ENCODE data around the gene LRP2.
"Not testable (repeated sequence)": the region's sequence is repeated elsewhere in the genome, so short reads cannot be mapped to it uniquely, and the experiment has no call there.

The LRP2 gene

DNA sequence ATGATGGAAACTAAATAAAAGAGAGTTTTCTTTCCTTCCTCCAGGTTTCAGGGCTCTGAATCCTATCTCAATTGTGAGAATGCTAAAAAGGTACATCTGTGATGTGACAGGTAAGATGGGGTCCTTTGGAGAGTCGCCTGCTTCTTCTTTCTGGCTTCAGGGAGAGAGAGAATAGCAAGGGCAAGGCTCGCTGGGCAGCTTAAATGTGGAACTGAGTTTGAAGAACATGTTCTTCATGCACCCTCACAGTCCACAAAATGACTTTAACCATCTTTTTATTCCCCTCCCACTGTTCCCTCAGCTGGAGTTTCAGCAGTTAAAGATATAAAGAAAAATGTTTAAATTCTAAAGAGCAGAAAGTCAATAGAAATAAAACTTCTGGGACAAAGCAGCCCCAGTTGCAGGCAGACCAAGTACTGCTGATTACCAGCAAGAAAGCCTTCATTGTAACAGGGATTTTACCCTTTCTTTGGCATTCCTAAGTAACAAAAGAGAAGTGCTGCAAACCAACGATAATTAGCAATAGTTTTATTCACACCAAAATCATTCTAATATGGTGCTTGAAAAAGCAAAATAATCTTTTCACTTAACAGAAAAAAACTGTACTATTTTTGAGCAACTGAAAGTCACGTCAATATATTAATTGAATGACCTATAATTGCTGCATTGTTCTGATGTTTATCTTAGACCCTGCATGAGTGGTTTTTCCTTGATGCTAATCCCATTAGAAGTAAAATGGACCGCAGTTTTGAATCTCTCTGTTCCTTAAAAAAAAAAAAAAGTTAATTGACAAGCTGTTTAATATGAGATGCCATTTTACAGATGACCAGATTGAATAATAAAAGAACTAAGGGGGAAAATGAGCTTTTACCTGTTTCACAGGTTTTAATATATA is 61.5 kb downstream of the LRP2 start:
- FAIRE-seq, result no peak

DNA sequence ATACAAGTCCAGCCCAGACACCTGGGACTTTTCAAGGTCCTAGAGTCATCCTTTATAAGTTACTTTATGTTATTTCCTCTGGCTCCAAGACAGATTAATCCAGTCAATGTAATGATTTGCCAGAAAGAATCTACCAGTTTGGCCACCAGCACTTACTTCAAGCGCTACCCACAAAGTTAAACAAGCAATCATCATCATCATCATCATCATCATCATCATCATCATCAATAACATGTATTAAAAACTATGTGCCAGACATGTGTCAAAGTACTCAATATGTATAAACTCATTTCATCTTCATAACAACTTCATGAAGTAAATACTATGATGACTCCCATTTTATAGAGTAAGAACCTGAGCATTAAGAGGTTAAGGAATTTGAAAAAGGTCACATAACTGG is 64.3 kb downstream of the LRP2 start:
- FAIRE-seq, result no peak

DNA sequence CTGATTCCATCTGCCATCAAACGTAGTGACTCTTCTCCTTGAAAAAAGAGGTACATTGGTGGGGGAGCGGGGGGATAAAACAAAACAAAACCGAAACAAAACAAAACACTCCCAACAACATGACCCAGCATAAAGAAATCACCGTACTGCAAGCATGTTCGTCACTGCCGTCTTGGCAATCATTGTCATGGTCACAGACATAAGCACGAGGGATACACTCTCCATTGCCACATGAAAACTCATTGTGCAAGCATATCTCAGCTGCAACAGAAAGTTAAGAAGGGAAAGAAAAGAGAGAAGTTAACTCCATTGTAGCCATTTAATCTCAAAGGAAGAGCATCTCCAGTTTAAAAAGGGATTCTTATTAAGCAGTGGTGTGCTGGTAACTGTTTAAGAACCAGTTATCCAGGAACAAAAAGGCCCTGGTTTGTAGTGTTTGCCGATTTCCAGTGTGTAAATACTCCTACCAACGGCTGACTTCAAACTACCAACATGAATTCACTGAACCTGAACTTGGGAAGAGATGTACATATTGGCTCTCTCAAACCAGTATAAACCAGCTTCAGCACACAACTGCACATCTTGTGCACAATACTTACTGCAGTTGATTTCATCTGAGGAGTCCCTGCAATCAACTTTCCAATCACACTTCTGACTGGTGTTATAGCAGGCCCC is 68.2 kb downstream of the LRP2 start:
- FAIRE-seq, result no peak

DNA sequence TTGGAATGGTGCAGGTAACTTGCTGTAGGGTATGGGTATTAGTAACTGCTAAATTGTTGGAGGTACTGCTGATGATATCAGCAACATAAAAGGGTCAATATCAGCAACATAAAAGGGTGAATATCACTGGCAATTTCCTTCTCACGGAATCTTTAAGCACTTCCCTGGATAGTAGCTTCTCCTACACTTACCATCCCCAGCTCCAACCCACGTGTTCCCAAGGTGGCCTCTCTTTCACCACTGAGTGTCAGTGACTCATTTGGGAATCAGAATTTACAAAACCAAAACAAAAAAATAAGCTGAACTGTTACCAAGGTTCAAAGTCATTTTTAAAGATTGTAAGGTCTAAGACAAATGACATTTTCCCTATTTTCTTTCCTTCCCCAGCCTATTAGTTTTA is 70.8 kb downstream of the LRP2 start:
- no peak for FAIRE-seq

DNA sequence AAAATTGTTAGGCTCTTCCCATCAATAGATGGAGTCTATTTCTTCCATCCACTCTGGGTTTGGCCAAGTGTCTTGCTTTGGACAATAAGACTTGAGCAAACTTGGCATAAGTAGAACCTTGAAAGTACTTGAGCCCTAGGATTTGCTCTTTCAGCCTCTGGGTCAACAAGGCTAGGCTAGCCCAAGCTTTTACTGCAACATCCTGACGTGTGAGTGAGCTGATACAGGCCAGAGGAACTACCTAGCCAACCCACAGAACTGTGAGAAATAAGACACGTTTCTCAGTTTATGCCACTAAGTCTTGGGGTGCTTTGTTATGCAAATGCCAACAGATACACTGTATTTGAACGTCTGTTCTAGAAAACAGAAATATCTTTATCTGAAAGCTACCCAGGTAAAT is 71.9 kb downstream of the LRP2 start:
- FAIRE-seq, result no peak

DNA sequence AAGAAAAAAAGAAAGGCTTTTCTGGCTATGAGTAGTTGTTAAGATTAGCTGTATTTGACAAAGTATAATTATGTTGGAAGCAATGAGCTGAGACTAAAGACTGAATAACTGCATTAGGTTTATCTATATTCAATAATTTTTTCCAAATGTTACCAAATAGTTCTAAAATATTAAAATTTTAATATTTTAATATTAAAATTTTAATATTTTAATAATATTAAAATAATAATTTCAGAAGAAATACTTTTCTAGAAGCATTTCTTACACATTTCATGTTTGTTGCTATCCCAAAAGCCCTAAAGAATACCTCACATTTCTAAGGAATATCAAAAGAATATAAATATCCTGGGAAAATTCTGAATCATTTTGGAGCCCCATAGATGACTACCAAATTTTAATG is 74.7 kb downstream of the LRP2 start:
- FAIRE-seq, result peak; percentile 35

DNA sequence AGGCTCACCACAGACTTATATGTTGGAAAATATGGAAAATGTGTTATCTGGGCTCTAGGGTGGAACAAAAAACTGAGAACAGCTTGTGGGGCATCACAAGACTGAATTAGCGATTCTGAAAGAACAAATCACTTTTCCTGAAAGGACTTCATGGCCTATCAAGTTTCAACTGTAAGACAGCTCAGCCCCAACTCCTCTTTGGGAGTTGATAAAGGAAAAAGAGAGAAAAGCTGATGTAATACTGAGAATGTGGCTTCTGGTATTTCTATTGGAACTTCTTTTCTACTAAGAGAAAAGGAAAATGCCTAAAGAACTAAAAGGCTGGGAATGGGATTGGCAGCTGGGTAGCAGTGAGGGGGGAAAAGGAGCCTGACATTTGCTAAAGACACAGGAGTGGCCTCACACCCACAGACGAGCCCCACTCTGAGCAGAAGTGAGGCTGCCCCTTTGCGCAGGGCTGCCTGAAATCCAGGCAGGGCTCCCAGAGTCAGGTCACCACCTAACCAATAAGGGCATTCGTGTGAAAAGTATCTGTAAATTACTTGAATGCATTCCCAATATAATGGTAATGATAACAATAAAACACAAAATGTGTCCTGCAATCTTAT is 75.6 kb downstream of the LRP2 start:
- FAIRE-seq, result no peak

DNA sequence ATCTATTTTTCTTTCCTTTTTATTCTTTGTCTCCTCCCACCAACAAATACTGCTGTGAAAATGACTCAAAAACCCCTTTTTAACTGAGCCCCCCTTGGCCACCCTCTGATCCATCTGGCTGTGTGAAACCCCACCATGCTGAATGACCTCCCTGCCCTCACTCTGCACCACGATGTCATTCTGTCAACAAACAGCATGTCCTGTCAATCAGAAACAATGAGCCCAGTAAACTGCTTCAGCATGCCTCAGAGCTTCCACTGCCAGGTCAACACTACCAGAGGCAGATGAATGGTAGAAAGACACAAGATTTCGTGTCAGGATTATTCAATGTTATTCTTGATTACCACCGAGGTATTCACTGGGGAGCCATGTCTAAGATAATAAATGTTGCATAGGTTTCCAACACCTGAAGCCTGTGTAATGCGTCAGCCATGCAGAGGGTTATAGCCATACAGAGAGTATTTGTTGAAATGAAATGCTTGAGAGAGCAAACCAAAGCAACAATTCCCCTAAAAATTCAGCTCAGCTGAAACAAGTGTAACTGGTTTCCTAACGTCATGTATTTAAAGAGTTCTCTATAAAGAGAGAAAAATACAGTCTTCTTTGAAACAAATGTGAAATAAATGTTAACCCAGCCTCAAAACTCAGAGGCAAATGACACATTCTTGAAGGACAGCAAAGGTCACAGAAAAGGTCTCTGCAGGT is 76.7 kb downstream of the LRP2 start:
- FAIRE-seq, result no peak

DNA sequence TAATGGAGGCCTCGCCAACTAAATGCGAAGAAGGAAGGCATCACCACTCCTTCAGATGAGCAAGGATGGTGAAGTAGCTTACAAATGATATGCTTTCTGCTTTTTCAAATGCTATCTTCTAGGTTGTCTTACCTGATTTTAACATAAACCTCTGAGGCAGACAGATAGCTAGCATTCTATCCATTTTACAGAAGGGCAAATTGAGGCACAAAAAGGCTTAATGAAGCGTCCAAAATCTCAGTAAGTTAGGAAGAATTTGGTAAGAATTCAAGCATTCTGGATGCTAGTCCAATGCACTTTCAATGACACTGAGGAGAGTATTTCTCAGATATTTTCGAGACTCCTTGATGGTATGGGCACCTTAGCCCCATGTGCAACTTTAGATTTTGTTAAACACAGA is 81.8 kb downstream of the LRP2 start:
- no peak for FAIRE-seq

DNA sequence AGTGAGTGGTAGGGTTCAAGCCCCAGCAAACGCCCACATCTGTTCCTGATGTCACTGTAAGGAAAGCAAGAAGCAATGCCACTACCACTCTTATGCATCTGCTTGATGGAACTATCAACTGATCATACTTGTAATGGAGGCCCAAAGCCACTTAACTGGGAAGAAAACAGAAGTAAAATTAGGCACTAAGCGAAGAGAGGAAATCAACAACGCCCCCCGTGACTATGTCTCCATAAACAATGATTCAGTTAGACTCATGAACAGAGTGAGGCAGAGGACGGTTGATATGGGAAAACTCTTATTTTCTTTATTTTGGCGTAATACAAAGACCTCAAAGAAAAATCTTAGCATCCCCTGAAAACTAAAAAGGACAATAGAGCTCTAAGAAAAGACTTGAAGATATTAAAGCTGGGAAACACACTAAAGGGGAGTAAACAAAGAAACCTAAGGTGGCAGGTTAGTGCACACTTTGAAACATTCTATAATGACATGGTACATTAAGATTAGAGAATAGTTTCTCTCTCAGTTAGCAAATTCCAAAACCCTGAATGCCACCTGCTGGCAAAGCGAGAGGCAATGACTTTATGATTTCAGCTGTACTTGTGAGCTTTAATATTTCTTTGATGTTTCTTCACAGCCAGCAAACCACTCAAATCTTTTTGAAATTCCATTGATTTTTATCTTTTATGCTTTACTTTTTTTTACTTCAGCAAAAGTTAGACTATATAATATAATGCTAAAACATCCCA is 86.5 kb downstream of the LRP2 start:
- no peak for FAIRE-seq

DNA sequence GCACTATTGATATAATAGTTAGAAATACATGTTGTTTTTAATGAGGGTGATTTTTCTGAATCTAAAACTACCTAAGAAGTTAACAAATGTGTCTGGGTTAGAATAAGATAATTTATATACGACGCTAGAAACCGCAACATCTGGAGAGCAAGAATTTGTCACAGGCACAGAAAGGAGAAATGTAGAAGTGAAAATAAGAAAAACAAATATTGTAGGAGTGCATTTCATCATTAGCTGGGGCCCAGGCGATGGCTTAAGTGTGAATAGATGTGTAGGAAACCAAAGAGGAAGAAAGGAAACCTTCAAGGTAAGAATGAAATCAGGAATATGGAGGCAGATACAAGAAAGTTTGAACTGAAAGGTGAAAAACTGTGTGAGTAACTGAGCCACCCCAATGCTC is 90.3 kb downstream of the LRP2 start:
- no peak for FAIRE-seq

DNA sequence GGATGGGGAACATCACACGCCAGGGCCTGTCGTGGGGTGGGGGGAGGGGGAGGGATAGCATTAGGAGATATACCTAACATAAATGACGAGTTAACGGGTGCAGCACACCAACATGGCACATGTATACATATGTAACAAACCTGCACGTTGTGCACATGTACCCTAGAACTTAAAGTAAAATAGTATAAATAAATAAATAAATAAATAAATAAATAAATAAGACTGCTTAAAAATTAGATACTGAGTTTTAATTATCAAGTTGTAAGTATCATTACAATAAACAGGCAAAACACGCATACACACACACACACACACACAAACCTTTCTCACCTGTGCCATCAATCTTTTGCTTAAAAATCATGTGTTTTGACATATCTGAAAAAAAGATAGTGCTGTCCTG is 91.8 kb downstream of the LRP2 start:
- FAIRE-seq, result not testable (repeated sequence)

DNA sequence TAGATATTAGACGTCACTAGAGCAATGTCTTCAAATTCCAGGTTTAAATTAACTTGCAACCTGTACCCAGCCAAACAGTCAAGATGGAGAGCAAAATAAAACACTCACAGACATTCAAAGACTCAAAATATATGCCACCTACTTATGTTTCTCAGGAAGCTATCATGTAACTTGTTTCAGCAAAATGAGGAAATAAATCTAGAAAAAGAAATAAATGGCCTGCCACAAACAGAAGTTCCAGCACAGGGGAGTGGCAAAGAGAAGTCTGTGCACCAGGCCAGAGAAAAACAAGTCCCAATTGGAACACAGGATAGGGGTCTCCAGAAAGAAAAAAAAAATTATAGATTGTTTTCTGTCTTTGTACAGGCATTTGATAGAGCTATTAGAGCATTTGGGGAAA is 96.7 kb downstream of the LRP2 start:
- FAIRE-seq, result no peak

DNA sequence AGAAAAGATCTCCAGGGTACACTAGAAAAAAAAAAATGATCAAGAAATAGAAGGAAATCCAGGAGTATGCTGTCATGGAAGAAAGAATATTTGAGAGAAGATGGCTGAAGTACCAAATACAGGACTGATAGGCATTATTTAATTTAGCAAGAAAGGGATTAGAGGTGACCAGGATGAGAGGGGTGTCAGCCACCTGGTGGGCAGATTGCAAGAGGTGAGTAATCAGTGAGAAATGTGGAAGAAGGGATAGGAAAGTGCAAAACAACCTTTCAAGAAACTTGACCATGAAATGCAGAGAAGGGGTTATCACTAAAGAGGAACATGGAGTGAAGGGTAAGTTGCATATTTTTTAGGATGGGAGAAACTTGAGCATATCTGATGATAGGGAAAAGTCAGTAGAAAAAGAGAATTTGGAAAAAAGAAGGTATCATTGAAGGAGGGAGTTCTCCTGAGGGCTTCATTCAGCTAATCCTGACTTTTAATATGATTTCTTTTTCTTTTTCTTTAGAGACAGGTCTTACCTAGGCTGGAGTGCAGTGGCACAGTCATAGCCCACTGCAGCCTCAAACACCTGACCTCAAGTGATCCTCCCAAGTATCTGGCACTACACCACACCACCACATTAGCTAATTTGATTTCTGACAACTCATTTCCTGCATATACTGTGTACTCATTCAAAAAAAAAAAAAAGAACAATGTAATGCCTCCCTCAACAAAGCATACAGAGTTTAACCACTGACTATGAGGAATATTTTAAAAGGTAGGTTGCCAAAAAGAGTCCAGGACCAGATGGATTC is 101.3 kb downstream of the LRP2 start:
- FAIRE-seq, result no peak

DNA sequence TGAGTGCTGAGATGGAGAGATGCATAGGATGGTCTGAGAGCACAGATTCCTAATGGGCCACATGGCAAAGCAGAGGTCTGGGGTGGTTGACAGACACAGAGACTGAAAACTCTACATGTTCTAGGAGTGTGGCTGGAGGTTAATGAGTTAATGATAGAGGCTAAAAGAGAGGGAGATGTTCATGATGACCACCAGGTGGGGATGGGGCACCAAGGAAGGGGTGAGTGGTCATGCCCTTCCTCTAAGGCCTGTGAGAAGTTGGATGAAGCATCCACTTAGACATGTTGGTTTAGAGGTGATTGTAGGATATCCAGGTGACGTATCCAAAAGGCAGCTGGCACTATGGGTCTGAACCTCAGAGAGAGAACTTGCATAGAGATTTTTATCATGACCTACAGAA is 102.1 kb downstream of the LRP2 start:
- FAIRE-seq, result no peak

DNA sequence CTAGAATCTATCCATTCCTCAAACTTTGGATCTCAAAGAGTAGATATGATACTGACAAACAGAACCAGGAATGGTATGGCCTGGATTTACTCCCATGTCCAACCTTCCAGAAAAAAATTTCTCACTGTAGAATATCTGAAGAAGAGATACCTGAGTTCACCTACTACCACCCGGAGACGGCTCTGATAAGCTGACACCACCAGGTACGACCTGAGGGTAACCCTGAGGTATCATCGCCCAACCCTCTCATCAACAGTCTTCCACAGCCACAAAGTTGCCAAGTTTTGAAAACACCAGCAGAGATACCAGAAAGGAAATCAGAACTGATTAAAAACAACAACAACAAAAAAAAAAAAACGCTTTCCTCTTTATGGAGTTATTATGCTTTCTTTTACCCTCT is 102.9 kb downstream of the LRP2 start:
- no peak for FAIRE-seq

DNA sequence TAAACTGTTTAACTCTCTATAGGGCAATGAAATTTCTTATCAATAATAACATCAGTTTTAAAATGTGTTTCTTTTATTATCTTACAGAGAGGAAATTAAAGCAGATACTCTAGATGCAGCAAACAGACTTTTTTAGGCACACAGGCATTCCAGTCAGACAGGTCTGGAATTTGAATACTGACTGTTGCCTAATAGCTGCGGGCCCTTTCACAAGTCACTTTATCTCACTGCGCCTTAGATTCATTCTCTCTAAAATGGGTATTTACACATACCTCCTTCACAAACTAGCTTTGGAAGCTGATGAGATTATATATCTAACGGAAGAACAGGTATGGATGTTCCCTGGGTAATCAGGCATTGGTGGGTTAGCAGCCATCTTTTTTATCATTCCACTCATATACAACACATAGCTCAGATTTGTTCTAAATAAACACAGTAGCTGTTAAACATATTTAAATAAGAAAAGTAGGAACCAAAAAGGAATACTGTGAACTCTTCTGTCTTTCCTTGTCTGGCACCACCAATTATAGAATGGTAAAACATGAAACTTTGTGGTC is 104.2 kb downstream of the LRP2 start:
- FAIRE-seq, result no peak

DNA sequence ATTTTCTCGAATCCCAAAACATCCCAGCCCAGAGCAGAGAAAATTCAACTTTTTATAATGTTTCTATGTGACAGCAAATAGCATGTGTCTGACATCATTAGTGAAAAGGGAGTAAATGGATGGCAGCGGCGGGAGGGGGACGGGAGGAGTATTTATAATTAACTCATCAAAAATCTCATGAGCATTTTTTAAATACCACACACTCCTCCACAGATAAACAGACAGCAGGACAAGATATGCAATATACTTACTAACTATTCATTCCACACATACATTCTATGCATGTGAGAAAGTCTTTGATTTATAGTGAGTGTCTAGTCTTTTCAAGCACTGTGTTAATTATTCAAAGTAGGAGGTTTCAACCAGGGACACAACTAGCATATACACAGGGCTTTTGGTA is 107.6 kb downstream of the LRP2 start:
- no peak for FAIRE-seq

DNA sequence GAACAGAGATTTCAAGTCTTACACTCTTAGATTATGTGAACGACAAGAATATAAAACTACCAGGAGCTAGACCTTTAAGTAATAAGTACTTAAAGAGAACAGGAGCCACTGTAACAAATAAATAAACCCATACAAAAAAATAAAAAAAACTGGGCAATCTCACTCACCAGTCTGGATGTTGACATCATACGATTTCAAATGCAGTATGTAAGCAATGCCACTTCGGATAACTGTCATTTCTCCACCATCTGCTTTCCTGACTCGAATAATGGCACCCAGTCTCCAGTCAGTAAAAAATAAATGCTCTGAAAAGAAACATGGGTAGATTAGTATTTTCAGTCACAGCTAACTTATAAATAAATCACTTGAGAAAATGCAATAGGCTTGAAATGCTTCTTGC is 115.1 kb downstream of the LRP2 start:
- FAIRE-seq, result no peak

DNA sequence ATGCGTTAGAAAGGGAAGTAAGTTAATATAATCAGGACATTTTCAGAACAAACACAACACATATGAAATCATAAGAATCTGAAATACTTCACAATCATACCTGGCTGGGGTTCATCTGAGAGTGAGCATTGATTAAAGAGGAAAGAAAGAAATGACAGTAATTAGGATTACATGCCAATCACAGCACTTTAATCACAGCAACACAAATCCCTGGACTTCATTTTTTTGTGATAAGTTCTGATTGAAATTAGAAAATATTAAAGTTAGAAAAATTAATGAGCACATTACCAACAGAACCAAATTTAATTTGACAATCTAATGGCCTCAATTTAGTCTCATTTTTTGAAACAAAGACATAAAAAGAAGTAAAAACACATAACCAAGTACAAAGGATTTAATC is 121.9 kb downstream of the LRP2 start:
- no peak for FAIRE-seq

DNA sequence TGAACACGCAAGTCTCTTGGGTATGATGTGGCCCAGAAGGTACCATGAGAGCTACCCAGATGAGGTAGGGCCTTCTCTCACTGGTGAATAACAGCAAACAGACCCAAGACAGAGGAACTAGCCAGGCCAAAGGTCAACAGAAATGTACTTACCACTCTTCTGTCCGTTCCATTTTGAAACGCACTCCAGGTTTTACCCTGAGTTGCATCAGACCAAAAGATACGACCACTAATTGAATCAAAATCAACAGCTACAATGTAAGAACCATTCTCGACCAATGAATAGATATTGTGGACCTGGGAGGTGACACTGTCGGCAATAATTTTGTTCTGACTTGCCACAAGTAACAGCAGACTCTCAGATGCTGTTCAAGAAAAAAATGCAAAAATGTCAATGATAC is 124.4 kb downstream of the LRP2 start:
- no peak for FAIRE-seq

DNA sequence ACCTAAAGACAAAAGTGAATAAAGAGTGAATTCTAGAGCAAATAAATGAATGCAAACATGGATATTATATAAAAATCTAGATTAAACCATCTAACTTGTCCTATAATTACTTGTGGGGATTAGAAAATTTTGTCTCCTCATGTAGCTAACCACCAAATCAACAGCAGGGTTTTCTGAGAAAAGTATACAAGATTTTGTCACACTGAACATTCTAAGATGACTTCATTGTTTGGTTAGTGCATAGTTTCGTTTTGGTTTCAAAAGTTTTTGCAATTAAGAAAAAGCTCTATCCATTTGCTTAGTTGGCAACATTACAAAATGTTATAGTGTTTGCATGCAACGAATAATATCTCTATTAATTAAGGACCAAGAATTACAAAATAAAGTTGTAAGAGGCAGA is 125.0 kb downstream of the LRP2 start:
- FAIRE-seq, result no peak

Measured in A204.1 (cell line).